Heart left ventricle (tissue), 16 donors: ENCODE measurements around the gene ATP9A. TPM values are rescaled to one million over a fixed set of nuclear protein-coding genes. Genes with fewer than 3 reads are reported as not detected.

Experiments
- ATAC-seq, 4 donors: fragments of 200-7000 bp; cut with Tn5 transposase; one replicate each; pipeline ENCODE4 v1.9.1; 2020 to 2022; ENCODE audit warnings: moderate library complexity in 4 of 4, mild to moderate bottlenecking in 3 of 4, moderate number of reproducible peaks in 1 of 4
- DNase-seq, 5 donors: peaks; one replicate each; pipeline ENCODE4 v3.0.0-alpha.2; 2020
- H3K27ac ChIP-seq, 12 donors: fragments of 200-600 bp; sonication (generic) in 4 of 12; one replicate each; pipeline versions ENCODE4 v1.5.0 to v1.8.0; 2016 to 2022; ENCODE audit warnings: mild to moderate bottlenecking in 2 of 12
- H3K27me3 ChIP-seq, 9 donors: fragments of 200-600 bp; sonication (generic) in 2 of 9; one replicate each; pipeline versions ENCODE4 v1.5.1 to v1.8.0; 2016 to 2022; ENCODE audit warnings: mild to moderate bottlenecking in 3 of 9
- H3K36me3 ChIP-seq, 9 donors: fragments of 200-600 bp; sonication (generic) in 2 of 9; one replicate each; pipeline versions ENCODE4 v1.5.0 to v1.8.0; 2018 to 2022; ENCODE audit warnings: mild to moderate bottlenecking in 2 of 9
- H3K4me1 ChIP-seq, 12 donors: fragments of 200-600 bp; sonication (generic) in 4 of 12; one replicate each; pipeline versions ENCODE4 v1.5.0 to v1.8.0; 2016 to 2022; ENCODE audit warnings: mild to moderate bottlenecking in 3 of 12
- H3K4me3 ChIP-seq, 12 donors: fragments of 200-600 bp; sonication (generic) in 4 of 12; one replicate each; pipeline versions ENCODE4 v1.5.0 to v1.8.0; 2017 to 2022; ENCODE audit warnings: mild to moderate bottlenecking in 9 of 12, moderate library complexity in 4 of 12
- H3K9me3 ChIP-seq, 12 donors: fragments of 200-600 bp; sonication (generic) in 4 of 12; one replicate each; pipeline versions ENCODE4 v1.5.0 to v1.8.0; 2016 to 2022; ENCODE audit warnings: mild to moderate bottlenecking in 1 of 12
- POLR2A ChIP-seq, 2 donors: fragments of 450-650 bp; IDR thresholded peaks; one replicate each; pipeline ENCODE4 v1.6.1; 2017; ENCODE audit warnings: antibody characterized with exemption in 2 of 2, mild to moderate bottlenecking in 2 of 2, moderate library complexity in 2 of 2
- WGBS, 4 donors: extraction: QIAGEN DNeasy Blood & Tissue Kit in 2 of 4; methylation state at CpG; one replicate each; pipeline versions ENCODE4 v1.1.5 to v1.1.7; 2013 to 2018; 5-methylcytosine and 5-hydroxymethylcytosine counted together
- intact Hi-C, 10 donors: fragments of 100-400 bp; cut with DNase I; formaldehyde crosslinking; loops; one replicate each; pipeline versions ENCODE4 v1.11.1 to v1.14.2; 2022
- polyA plus RNA-seq, 2 donors: library from polyadenylated mRNA; stranded (reverse); fragments of 200-250 nt; gene quantifications; one replicate each; pipeline ENCODE4 v1.2.3, GENCODE V29; 2013
- total RNA-seq, 9 donors: library from RNA; depleted of rRNA in 2 of 9; stranded (reverse); fragments of >200 nt in 2 of 9; fragmentation: NEBNext Ultra II Directional in 3 of 9; extraction: Animal tissue kit (Norgen Biotek cat#: 25700) in 3 of 9; gene quantifications; one replicate each; pipeline versions ENCODE4 v1.1.0 to v1.2.4, GENCODE V29; 2016 to 2023
- TF ChIP-seq, protein P1 (sequence below), 12 donors: fragments of 200-600 bp; sonication (generic) in 4 of 12; IDR thresholded peaks; one replicate each; pipeline versions ENCODE4 v1.5.0 to v1.8.0; 2018 to 2022; ENCODE audit warnings: antibody characterized with exemption in 12 of 12, mild to moderate bottlenecking in 5 of 12
- donor health status: ischemic (EF 13 %, LVEDD 7.1; RV severe dilation, severe dysfunction).
- donor health status: healthy with polysubstance abuse.
- donor health status: DM: no; HTN: yes; CAD: no.
- donor health status: DM: no; HTN: no; CAD: no.
- donor health status: ischemic (EF 25% LVEDD 6.9; RV normal size, moderate dysfunction).
- donor health status: ischemic (EF 25% LVEDD 5.7; RV mildly dilated, moderate dysfunction).
- donor health status: healthy.
- donor health status: DM: yes; HTN: yes; CAD: no.
- donor health status: ischemic (EF 35%, LVEDD 5.7; RV mildly dilated, moderate dysfunction).
- donor health status: nonischemic (EF 11% LVEDD 7.7; RV severe dilation, severe dysfunction).
- donor health status: DM: yes; HTN: yes; CAD: no.
- donor health status: PGD.
- donor health status: ischemic (EF 29% LVEDD 5.4; RV normal size, mild dysfunction).
- donor health status: nonischemic (EF 23%, LVEDD 6.1; RV moderate dilation, normal function).

Gene ATP9A
- total and polyA plus RNA-seq, 11 donors: 4.4 to 36.4 (median 27.6) TPM

DNA sequence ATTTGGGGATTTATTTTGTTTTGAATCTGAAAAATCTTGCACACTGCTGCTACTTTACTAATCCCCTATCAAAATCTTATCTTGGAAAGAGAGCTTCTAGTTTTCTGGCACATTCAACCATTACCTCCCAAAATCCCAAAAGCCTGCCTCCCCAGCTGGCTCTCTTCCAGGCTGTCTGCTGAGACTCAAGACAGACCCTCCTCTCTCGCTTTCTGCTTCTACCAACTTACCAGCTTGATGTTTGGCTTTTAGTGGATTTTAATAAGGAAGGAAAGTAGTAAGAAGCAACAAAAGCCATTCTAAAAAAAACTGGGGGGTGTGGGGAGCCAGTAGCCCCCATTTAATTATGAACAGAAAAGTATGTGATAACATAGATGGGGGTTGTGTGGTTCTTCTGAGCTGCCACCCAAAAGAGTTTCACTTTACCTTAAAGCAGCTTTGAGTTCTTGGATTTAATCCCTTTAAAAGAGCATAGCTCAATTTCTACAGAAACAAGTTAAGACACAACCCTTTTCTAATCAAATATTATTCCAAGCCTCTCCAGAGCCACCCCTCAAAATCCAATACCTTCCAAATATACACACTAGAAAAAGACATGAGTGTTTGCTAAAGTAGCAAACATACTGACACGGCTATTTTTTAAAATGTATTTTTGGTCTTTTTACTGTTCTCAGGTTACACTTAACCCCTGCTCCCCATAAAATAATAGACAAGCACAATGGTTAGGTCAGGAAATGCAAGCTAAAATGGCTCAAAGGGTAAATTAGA lies 71.7 kb downstream of the ATP9A start:
- DNase-seq (no peak), ATAC-seq (no peak)
- peaks cover 0 to 14% (median 0%) of the 10 kb centered on the region in 12 donors for H3K4me1 ChIP-seq
- H3K27ac ChIP-seq: no peak overlapping the region
- no peak overlapping the region for H3K4me3 ChIP-seq
- no peaks in the 10 kb centered on the region for H3K27me3 ChIP-seq
- H3K9me3 ChIP-seq: no peaks in the 10 kb centered on the region
- no peak for TF ChIP-seq POLR2A (IDR thresholded peaks at IDR 0.05)
- TF ChIP-seq, protein P1, sequence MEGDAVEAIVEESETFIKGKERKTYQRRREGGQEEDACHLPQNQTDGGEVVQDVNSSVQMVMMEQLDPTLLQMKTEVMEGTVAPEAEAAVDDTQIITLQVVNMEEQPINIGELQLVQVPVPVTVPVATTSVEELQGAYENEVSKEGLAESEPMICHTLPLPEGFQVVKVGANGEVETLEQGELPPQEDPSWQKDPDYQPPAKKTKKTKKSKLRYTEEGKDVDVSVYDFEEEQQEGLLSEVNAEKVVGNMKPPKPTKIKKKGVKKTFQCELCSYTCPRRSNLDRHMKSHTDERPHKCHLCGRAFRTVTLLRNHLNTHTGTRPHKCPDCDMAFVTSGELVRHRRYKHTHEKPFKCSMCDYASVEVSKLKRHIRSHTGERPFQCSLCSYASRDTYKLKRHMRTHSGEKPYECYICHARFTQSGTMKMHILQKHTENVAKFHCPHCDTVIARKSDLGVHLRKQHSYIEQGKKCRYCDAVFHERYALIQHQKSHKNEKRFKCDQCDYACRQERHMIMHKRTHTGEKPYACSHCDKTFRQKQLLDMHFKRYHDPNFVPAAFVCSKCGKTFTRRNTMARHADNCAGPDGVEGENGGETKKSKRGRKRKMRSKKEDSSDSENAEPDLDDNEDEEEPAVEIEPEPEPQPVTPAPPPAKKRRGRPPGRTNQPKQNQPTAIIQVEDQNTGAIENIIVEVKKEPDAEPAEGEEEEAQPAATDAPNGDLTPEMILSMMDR (IDR thresholded peaks at IDR 0.05): no peak
- H3K36me3 ChIP-seq: peaks cover 0 to 25% (median 7%) of the 10 kb centered on the region in 9 donors
- WGBS, 4 donors: 49 to 58% (median 53%) methylated on average over 2 of the region's 2 CpGs
- intact Hi-C loops: no loop called here

GRCh38 chr20:51695574-51696303 lies 72.5 kb downstream of the ATP9A start:
- intact Hi-C loops: no loop called here
- no peaks in the 10 kb centered on the region for H3K9me3 ChIP-seq
- H3K27me3 ChIP-seq: no peaks in the 10 kb centered on the region
- H3K4me3 ChIP-seq: no peak overlapping the region
- no peak overlapping the region for H3K27ac ChIP-seq
- ATAC-seq: no peak
- TF ChIP-seq POLR2A (IDR thresholded peaks at IDR 0.05): no peak
- TF ChIP-seq, protein P1 (IDR thresholded peaks at IDR 0.05): no peak
- no peak for DNase-seq
- H3K36me3 ChIP-seq: peaks cover 0 to 28% (median 7%) of the 10 kb centered on the region in 9 donors
- WGBS, 4 donors: 56 to 66% (median 61%) methylated on average over 14 of the region's 14 CpGs
- H3K4me1 ChIP-seq: peaks cover 0 to 14% (median 0%) of the 10 kb centered on the region in 12 donors

GRCh38 chr20:51692806-51693400 lies 75.3 kb downstream of the ATP9A start:
- Histone ChIP-seq H3K4me1 (peaks cover 0 to 14% (median 0%) of the 10 kb centered on the region in 12 donors), H3K27ac (no peak overlapping the region), H3K36me3 (peaks cover 0 to 54% (median 18%) of the 10 kb centered on the region in 9 donors), H3K4me3 (no peak overlapping the region), H3K27me3 (no peaks in the 10 kb centered on the region), H3K9me3 (no peaks in the 10 kb centered on the region)
- intact Hi-C loops: no loop called here
- 94 to 97% (median 95%) methylated on average over 13 of the region's 13 CpGs for WGBS, 4 donors
- ATAC-seq (no peak), DNase-seq (no peak)
- no peak for TF ChIP-seq POLR2A (IDR thresholded peaks at IDR 0.05)
- TF ChIP-seq, protein P1 (IDR thresholded peaks at IDR 0.05): no peak

DNA sequence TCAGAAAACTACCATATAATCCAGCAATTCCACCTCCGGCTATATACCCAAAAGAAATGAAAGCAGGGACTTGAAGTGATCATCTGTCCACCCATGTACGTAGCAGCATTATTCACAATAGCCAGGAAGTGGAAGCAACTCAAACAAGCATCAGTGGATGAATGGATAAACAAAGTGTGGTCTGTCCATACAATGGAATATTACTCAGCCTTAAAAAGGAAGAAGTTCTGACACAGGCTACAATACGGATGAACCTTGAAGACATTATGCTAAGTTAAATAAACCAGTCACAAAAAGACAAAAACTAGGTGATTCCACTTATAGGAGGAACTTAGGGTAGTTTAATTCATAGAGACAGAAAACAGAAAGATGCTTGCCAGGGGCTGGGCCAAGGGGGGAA lies 76.5 kb downstream of the ATP9A start:
- Histone ChIP-seq H3K36me3 (peaks cover 0 to 65% (median 22%) of the 10 kb centered on the region in 9 donors), H3K9me3 (no peaks in the 10 kb centered on the region), H3K27ac (no peak overlapping the region), H3K27me3 (no peaks in the 10 kb centered on the region), H3K4me3 (no peak overlapping the region), H3K4me1 (peaks cover 0 to 13% (median 0%) of the 10 kb centered on the region in 12 donors)
- 95 to 98% (median 96%) methylated on average over 3 of the region's 3 CpGs for WGBS, 4 donors
- no peak for TF ChIP-seq POLR2A (IDR thresholded peaks at IDR 0.05)
- TF ChIP-seq, protein P1 (IDR thresholded peaks at IDR 0.05): no peak
- intact Hi-C loops: no loop called here
- no peak for DNase-seq
- ATAC-seq: no peak
